HG03432 (cell line): ENCODE measurements around the gene DKC1.

Experiments used
- ATAC-seq: cut with Tn5 transposase; IDR thresholded peaks from one replicate; pipeline ENCODE4 v1.9.1; 2021; ENCODE audit warnings: mild to moderate bottlenecking, moderate library complexity; ENCODE audit not compliant: unreplicated experiment

DKC1 gene

DNA sequence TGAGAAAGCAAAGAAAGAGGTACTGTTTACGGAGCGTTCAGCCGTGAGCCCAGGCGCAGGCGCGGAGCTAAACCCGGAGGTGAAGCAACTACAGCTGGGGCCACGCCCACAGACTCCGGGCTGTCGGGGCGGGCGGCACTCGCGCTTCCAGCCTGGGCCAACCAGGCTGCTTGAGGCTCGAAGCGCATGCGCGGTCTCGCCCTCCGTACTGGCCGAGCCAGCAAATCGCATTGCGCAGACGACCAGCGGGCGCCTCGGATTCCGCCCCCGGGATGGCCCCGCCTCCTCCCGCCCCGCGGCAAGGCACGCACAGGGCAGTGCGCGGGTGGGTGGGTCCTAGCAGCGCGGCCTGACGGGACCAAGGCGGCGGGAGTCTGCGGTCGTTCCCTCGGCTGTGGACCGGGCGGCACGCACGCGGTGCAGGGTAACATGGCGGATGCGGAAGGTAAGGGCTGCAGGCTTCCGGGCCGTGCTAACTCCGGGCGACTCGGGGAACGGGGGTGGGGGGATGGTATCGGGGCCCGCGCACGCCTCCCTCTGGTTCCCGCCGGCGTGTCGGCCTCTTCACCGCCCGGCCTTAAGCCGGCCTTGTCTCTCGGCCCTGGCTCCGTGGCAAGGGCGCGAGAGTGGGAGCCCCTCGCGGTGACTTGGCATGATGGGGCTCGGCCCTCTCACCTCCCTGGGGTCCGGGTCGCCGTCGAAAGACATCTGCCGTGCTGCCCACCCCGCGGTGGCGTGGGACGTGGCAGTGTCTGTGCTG is at the start of gene DKC1:
Gene DKC1, plus strand, starts transcription at position 328 of the 760 bp plus-strand sequence. Its CDS starts 102 bp downstream, at position 430.
- peak; percentile 91 for ATAC-seq

DNA sequence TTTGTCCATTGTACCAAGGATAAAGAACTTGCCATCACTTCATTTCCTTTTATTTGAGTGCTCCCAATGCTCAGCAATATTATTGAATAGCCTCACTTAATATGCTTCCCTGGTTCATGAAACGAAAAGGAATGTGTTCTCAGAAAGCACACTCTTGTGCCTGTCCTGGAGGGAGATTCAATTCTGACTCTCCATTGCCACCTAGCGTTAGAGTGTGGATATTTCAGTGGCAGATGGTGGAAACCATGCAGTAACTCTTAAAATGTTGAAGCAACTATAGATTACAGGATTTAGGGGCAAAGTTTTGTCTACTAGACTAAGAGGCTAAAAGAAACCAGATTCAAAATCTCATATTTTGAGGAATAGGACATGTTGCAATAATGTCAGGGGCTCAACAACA is 47.7 kb upstream of the DKC1 start:
- ATAC-seq = no peak

DNA sequence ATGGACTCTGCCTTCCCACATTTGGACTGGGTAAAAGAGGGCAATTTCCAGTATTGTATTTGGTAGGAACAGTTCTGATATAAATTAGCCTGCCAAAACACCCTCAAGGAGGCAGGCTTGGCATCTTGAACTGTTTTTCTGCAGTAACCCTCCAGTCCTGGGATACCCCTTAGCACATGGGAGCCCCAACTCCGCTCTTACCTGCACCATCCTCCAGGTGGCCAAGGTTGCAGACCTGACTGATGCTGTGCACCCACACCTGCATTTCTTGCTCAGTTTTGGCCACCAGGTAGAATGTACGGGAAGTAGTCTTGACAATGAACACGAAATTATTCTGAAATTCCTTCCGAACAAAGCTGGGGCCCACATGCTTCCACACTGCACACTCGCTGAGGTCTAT is 46.8 kb upstream of the DKC1 start:
- no peak for ATAC-seq

DNA sequence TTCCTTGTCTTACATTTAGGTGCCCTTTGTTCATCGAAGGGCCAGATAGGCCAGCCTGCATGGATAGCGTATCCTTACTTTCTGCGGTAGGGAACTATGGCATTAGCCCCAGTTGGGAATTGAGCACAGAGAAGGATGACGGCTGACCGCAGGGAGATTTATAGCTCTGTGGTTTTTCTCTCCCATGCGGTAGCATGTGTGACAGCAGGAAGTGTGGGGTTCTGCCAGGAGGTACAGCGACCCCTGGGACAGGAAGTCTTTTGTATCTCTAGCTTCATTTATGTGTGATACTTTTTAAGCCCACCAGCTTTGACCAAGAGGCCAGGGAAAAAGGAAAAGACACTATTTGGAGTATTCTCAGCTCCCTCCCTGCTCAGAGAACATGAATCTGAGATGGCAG is 44.8 kb upstream of the DKC1 start:
- no peak for ATAC-seq

DNA sequence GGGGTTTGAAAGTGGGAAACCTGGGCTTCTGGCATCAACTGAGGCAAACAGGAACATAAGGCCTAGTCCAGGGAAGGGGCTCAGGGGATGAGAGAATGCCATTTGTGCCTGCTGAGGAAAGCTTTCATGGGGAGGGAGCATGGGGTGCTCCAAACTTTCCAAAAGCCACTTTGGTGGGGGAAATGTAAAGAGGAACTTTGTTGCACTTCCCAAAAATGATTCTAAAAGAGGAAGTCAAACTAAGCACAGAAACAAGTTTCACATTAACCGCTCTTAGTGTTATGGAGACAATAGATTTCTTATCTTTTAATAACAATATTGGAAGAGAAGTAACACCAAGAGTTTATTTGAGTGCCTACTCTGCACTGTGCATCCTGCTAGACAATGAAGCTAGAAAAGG is 44.0 kb upstream of the DKC1 start:
- ATAC-seq = no peak

DNA sequence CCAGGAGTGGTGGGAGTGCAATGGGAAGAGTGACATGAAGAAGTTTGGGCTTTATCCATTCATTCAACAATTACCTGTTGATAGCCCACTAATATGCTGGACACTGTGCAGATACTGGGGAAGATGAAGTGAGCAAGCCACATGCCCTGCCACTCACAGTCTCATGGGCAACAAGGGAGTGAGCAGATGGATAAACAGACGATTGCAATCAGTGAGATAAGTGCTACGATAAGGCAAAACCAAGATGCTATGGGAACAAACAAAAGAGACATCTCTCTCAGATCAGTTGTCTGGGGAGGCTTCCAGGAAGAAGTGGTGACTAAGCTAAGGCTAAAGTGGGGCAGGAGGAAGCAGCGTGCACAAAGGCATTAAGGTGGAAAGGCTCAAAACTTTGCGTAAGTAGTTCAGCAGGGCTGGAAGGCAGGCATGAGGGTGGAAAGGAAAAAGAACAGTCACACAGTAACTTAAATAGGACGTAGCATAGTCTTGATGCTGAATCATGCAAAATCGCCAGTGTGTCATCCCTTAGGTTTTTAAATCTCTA is 43.5 kb upstream of the DKC1 start:
- no peak for ATAC-seq

DNA sequence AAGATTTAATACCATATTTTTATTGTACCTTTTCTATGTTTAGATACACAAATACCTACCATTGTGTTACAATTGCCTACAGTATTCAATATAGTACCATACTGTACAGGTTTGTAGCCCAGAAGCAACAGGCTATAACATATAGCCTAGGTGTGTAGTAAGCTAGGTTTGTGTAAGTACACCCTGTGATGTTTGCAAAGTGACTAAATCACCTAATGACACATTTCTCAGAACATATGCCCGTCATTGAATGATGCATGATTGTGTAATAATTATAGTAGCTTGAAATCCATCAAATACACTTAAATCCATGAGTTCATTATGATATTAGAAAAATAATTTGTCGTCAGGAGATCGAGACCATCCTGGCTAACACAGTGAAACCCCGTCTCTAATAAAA is 42.6 kb upstream of the DKC1 start:
- no peak for ATAC-seq

DNA sequence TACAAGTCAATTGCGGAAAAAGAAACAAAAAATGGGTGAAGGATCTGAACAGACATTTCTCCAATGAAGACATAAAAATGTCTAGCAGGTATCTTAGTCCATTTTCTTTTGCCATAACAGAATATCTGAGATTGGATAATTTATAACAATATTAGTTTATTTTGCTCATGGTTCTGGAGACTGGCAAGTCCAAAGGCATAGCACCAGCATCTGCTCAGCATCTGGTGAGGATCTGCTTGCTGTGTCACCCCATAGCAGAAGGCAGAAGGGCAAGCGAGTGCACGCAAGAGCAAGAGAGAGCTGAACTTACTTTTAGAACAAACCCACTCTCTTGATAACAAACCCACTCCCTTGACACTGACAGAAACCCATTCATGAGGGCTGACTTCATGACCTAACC is 41.5 kb upstream of the DKC1 start:
- ATAC-seq = no peak

DNA sequence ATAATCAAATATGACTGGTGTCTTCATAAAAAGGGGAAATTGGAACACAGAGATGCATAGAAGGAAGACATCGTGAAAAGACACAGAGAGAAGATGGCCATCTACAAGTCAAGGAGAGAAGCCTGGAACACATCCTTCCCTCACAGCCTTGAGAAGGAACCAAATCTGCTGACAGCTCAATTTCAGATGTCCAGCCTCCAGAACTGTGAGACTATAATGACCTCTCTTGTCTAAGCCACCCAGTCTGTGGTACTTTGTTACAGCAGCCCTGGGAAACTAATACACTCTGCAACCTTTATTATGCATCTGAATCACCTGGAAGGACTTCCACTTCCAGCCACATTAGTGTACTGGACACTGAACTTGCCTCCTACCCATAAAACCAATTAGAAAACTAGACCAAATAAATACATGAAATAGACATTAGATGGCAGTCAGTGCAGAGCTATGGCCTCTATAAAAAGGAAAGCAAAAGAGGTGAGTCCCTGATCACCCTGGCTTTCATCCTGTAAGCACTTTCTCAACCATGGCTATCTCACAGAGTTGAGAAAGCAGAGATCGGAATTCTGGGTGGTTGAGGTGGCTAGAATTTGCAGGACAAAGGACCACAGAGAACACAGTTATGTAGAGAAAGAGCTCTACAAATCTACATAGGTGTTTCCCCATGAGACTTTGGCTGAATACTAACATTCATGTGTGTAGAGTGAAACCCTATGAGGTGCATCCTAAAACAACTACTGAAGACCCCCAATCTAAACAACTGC is 37.5 kb upstream of the DKC1 start:
- ATAC-seq = peak; percentile 46

DNA sequence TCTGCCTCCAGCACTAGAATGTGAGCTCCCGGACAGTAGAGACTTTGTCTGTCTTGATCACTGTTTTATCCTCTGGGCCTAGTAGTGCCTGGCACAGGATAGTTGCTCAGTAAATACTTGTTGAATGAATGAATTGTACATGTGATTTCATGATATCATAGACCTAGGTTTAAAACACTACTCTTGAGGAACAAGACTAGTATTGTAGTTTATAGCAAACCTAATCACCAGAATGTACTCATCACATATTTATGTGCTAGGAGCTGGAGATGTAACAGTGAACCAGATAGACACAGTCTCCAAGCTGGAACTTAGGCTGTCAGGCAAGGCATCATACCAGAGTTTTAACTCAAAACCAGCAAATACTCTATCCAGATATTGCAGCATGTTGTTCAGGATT is 35.2 kb upstream of the DKC1 start:
- no peak for ATAC-seq

DNA sequence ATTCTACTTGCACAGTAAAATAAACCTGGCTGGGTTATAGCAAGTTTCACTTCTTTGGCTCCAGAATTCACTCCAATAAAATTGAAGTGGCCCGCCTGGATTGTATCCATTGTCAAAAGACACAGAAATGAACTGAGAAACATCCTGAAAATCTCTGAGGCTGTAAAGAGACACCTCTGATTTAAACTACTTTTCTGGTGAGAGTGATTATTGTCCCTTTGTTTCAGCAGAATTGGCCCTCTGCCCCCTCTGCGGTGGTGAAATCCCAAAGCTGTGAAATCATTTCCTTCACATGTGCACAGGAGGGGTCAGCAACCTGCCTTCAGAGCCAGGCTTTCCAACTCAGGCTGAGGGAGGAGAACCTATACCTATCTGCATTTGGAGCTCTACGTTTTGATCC is 34.8 kb upstream of the DKC1 start:
- ATAC-seq = no peak

DNA sequence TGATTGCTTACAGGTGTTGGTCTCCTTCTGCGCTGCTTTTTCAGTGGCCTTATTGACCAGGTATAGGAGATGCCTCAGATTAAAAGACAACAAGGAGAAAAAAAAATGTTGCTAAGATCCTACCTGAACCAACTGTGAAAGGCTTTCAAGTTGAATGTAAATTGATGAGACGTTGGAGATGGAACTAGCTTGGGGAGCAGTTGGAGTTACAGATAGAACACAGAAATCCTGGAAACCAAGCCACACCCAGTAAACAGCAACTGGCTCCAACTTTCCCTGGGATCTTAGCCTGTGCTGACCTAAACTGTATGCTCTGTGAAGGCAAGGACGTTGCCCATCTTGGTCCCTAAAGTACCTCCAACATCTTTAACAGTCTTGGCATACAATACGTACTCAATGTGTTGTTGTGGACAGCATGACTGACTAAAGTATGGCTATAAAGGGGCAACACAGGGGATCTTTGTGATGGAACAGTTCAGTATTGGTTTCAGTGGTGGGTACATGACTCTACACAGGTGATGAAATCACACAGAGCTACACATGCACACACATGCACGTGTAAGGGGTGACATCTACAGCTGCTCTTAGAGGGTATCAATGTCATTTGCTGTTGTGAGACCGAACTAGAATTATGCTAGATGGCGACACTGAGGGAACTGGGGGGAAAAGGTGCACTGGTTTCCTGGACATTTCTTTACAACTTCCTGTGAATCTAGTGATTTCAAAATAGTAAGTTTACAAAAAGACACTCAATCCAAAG is 34.1 kb upstream of the DKC1 start:
- ATAC-seq = no peak

DNA sequence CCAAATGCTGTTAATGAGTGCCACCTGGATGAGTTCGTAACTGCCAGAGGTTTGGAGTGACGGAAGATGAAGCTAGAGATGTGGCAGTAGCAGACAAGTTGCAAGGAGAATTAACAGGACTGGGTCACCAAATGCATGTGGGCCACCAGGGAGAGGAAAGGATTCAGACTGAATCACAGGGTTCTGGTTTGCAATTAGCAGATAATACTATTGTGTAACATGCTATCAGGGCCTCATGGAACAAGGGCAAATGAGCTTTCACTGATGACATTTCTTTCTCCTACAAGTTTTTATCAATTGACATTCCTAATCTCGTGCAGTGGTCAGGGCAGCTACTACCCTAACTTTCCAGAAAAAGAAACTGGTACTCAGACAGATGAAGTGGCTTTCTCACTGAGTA is 33.2 kb upstream of the DKC1 start:
- ATAC-seq = no peak

DNA sequence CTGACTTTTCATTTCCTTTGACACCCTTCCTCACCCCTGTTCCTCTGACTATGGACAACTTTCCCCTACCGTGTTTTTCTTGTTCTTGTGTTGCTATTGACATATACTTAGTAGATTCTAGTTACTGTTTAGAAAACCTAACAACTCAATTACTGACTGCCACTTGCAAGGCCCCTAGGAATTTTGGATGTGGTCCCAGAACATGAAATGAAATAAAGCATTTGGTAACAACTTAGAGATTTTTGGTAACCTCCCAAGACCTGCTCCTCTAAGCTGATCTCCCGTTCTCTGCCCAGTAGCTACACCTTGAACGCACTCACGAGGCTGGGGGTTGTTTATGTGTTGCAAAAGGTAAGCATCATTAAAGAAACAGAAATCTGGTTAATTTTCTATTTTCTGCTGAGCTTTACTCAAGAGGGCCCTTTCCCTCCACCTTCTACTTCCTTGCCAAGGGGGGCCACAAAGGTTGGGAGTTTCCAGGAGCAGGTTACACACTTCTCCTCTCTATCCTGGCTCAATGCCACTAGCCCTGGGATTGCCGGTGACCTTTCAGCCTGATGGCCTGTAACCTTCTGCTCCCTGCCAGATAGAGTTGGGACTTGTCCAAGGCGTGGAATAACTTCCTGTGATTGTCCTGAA is 32.3 kb upstream of the DKC1 start:
- no peak for ATAC-seq

DNA sequence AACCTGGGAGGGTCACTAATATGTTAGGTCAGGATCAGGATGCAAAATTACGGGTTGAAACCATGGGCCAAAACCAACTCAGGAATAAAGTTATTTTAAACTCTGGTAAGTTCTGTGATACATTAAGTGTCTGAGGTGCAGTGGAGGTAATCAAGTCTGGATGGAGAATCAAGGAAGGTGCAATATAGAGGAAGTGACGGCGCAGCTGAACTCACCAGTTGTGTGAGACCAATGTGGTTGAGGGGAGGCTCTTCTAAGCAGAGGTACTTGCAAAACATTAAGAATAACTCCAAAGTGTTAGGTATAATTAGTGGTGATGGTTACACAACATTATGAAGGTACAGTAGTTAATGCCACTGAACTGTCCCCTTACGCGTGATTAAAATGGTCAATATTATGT is 31.5 kb upstream of the DKC1 start:
- no peak for ATAC-seq

DNA sequence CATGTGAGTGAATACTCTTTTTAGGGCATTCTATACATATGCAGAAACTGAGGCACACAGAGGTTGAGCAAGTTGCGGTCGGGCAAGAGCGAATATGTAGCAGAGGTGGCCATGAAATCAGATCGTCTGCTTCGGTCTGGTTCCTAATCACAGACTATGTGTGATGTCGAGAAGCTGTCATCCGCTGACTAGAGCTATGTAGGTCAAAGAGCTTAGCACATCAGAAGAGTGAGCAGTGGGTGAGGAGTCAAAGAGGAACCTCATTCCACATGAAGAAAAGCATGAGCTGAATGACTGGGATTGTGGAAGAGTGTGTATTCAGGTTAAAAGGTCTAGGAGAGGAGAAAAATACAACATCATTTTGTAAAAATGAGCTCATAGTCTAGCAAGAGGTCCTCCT is 30.8 kb upstream of the DKC1 start:
- no peak for ATAC-seq

DNA sequence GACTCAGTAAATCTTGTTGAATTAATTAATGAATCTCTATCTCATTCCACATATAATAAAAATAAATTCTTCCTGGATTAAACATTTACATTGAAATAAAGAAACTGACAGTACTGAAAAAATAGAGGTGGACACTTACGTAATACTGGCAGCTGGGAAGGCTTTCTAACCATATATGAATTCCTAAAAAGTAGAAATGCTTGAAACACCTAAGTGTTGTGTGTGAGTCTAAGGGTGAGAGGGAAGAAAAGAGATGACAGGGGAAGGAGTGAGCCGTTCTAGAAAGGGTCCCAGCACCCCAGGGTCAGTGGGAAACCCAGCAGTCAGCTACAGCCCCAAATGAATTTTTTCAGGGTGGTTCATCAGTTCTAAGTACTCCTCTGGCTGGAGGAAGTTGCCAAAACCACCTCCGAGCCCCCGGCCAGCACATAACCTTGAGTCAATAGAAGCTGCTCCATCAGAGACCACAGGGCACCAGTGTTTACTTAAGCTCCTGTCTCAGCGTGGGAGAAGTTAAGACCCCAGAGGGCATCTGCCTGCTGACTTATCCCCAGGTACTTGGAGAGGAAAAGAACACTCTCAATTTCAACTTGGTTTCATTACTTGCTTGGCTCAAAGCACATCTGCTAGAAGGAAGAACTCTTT is 30.1 kb upstream of the DKC1 start:
- ATAC-seq = no peak

DNA sequence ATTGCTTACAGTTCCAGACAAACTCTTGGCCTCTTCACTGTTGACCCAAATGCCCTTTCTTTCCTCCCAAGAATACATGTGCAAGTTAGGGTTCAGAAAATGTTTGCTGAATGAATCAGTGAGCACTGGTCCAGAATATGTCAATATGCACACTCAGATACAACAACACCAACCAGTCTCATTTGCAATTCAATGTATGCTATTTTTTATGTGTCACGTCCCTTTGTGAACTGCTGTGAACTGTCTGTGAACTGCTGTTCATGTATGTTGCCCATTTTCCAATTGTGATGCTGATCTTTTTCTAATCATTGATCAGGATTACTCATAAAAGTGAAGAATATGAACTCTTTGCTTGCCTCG is 29.6 kb upstream of the DKC1 start:
- no peak for ATAC-seq

DNA sequence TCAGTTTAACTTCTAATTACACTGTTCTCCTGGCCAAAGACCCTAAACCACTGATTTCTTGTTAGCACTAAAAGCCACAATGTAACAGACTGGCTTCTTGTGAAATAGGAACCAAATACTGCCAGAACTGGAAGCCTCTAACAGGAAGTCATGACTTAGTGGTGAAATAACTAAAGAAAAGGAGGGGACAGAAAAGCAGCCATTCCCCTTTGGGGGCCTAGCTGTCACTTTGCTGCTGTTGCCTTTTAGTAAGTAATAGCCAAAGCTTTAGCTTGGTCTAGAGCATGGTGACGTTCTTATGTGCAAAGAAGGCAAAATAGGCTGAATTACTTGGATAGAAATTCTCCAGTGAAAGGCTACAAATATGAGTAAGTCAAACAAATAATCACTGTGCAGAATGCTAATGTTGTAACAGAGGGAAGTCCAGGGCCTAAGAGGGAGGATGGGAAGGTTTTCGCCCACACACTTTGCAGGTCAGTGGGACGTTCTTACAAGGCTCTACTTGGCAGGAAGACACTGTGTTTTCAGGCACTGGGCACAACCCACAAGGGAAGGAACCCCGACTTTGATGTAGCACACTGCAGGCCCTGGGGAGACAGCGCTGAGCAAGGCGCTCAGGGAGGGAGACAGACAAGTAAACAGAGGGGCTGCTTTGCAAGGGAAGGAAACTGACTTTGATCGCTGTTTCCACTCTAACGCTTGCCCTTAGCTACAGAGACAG is 28.4 kb upstream of the DKC1 start:
- no peak for ATAC-seq
